Measurements from ENCODE around the gene TRPC5OS.

The TRPC5OS gene

DNA sequence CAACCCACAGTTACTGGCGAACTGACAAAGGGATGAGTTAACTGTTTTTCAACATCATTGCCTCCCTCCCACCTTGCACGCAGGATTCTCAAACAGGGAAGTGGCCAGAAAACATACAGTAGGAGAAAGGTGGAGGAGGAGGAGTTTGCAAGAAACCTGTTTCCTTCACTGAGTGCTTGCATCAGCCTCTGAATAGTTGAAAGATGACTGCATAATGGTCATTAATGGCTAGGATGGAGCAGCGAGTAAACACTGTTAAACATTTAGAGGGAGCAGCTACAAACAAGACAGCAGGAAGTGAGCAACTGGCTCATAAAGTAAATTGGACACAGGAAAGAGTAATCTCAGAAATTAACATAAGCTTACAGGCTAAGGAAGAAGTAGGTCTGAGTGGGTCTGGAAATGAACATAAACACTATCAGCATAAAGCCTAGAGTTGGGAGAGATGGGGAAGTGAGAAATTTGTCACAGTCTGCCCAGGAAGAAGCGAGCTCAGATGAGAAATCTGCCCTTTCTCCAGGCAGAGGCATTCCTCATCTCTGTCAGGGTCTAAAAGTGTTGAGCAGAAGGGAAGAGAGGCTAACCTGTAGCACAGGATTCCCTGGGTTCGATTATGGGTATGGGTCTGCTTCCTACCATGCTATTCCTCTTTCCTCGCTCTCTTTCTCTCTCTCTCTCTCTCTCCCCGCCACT, 38.6 kb downstream of the TRPC5OS start:
- FAIRE-seq, result no peak

DNA sequence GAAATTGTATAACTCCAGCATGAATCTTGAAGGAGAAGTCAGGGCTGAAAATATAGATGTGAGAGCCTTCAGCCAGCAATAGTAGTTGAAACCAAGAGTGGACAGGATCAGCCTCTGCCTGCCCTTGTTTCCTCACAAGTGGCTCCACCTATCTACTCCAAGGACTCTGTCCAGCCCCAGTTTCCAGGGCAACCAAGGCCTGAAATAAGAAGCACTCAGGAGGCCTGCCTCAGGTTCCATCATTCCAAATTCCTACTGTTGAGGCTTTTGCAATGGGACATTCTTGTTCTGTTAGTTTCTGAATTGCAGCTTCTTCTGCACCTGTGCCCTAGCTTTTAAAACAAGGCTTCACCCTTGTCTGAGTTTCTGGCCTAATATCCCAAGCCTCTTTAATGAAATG, 41.6 kb downstream of the TRPC5OS start:
- no peak for FAIRE-seq

GRCh38 chrX:111928456-111928855, 52.5 kb downstream of the TRPC5OS start:
- FAIRE-seq, result no peak
